SK-N-SH (cell line): ENCODE data around the gene CLK4. TPM values are rescaled to one million over a fixed set of nuclear protein-coding genes. Genes with fewer than 3 reads are reported as not detected.

ENCODE experiments used
- CTCF ChIA-PET: fragments of 300-600, 350-600 bp; formaldehyde crosslinking; extraction: SDS; loops from one replicate; lab custom pipeline; 2021; lab: Yijun Ruan, JAX
- POLR2A ChIA-PET: fragments of 350-600 bp; sonication (Branson Sonifier 250); formaldehyde crosslinking; extraction: SDS; loops from one replicate; lab custom pipeline; 2020; ENCODE audit warnings: antibody characterized with exemption, inconsistent platforms; lab: Yijun Ruan, JAX
- DNase-seq: peaks from one replicate; pipeline ENCODE4 v3.0.0; 2012
- H2AFZ ChIP-seq: fragments of 200-600 bp; sonication (generic); 2 replicates; pipeline ENCODE4 v1.8.1; 2016; ENCODE audit warnings: antibody characterized with exemption, mild to moderate bottlenecking, low read depth
- H3F3A ChIP-seq: fragments of 200-600 bp; sonication (generic); replicated peaks from 2 replicates; pipeline ENCODE3; 2016; ENCODE audit warnings: antibody characterized with exemption, mild to moderate bottlenecking; ENCODE audit not compliant: insufficient read depth
- H3K27ac ChIP-seq, 2 experiments: fragments of 200-500 bp in 1 of 2; fragments of 200-600 bp in 1 of 2; sonication (Bioruptor generic) in 1 of 2; sonication (generic), shearing (Covaris generic) in 1 of 2; 2 replicates each; pipeline versions ENCODE4 v1.5.1 to v1.6.1; 2014 to 2016; ENCODE audit warnings: low read depth in 2 of 2, inconsistent platforms in 1 of 2, low read length in 1 of 2, mild to moderate bottlenecking in 1 of 2, mixed read lengths in 1 of 2
- H3K27me3 ChIP-seq: fragments of 200-600 bp; sonication (generic), shearing (Covaris generic); 2 replicates; pipeline ENCODE4 v1.6.1; 2016; ENCODE audit warnings: mixed run types; ENCODE audit not compliant: insufficient read depth
- H3K36me3 ChIP-seq, 2 experiments: fragments of 200-500 bp in 1 of 2; fragments of 200-600 bp in 1 of 2; sonication (Bioruptor generic) in 1 of 2; sonication (generic) in 1 of 2; replicated peaks in 1 of 2; 2 replicates each; pipeline versions ENCODE3 to v1.5.1; 2014 to 2016; ENCODE audit warnings: low read length in 1 of 2, mild to moderate bottlenecking in 1 of 2; ENCODE audit not compliant: insufficient read depth in 2 of 2, control insufficient read depth in 1 of 2
- H3K4me1 ChIP-seq, 2 experiments: fragments of 200-500 bp in 1 of 2; fragments of 200-600 bp in 1 of 2; sonication (Bioruptor generic) in 1 of 2; sonication (generic), shearing (Covaris generic) in 1 of 2; 2 replicates each; pipeline versions ENCODE4 v1.5.1 to v1.6.1; 2014 to 2016; ENCODE audit warnings: low read depth in 1 of 2, low read length in 1 of 2, mixed run types in 1 of 2; ENCODE audit not compliant: insufficient read depth in 2 of 2, control insufficient read depth in 1 of 2
- H3K4me2 ChIP-seq: fragments of 200-600 bp; sonication (generic), shearing (Covaris generic); 2 replicates; pipeline ENCODE4 v1.6.1; 2017; ENCODE audit warnings: mixed run types
- H3K4me3 ChIP-seq, 2 experiments: fragments of 200-500 bp in 1 of 2; fragments of 200-600 bp in 1 of 2; sonication (Bioruptor generic) in 1 of 2; sonication (generic), shearing (Covaris generic) in 1 of 2; 2 replicates each; pipeline versions ENCODE4 v1.5.1 to v1.8.1; 2014 to 2016; ENCODE audit warnings: low read depth in 2 of 2, inconsistent platforms in 1 of 2, low read length in 1 of 2, mild to moderate bottlenecking in 1 of 2, mixed read lengths in 1 of 2, moderate library complexity in 1 of 2
- H3K79me2 ChIP-seq: fragments of 200-600 bp; sonication (generic); 2 replicates; pipeline ENCODE4 v1.8.1; 2017; ENCODE audit warnings: mild to moderate bottlenecking; ENCODE audit not compliant: insufficient read depth
- H3K9ac ChIP-seq: fragments of 200-600 bp; sonication (generic); 2 replicates; pipeline ENCODE4 v1.6.1; 2017; ENCODE audit warnings: mixed run types
- H3K9me2 ChIP-seq: fragments of 200-600 bp; sonication (generic); 2 replicates; pipeline ENCODE4 v1.6.1; 2017; ENCODE audit warnings: mixed run types
- H3K9me3 ChIP-seq: fragments of 200-600 bp; sonication (generic); 2 replicates; pipeline ENCODE4 v1.6.1; 2017; ENCODE audit warnings: mixed run types, mild to moderate bottlenecking, moderate library complexity
- H4K20me1 ChIP-seq: fragments of 200-600 bp; sonication (generic); 2 replicates; pipeline ENCODE4 v1.6.1; 2017; ENCODE audit warnings: mild to moderate bottlenecking, mixed run types; ENCODE audit not compliant: insufficient read depth
- CTCF ChIP-seq: fragments of 200-600 bp; sonication (generic); IDR thresholded peaks from 2 replicates; pipeline ENCODE4 v1.6.1; 2017; ENCODE audit warnings: antibody characterized with exemption, mild to moderate bottlenecking, moderate library complexity
- EP300 ChIP-seq, 2 experiments: IDR thresholded peaks; 2 replicates each; pipeline versions ENCODE4 v1.4.0 to v1.6.1; 2012; ENCODE audit warnings: borderline replicate concordance in 1 of 2, low read depth in 1 of 2, low read length in 1 of 2
- FOSL2 ChIP-seq: IDR thresholded peaks from 2 replicates; pipeline ENCODE4 v1.4.0; 2012; ENCODE audit warnings: low read depth, mild to moderate bottlenecking, moderate library complexity, borderline replicate concordance
- FOXM1 ChIP-seq: IDR thresholded peaks from 2 replicates; pipeline ENCODE4 v1.4.0; 2012; ENCODE audit warnings: low read depth, mild to moderate bottlenecking
- GATA2 ChIP-seq: sonication (generic); formaldehyde crosslinking; IDR thresholded peaks from 2 replicates; pipeline ENCODE4 v1.5.0; 2020; ENCODE audit warnings: mild to moderate bottlenecking, missing genetic modification reagents
- MAX ChIP-seq: IDR thresholded peaks from 2 replicates; pipeline ENCODE4 v1.4.0; 2012; ENCODE audit warnings: low read depth
- MEF2A ChIP-seq: IDR thresholded peaks from 2 replicates; pipeline ENCODE4 v1.4.0; 2012; ENCODE audit warnings: low read depth, borderline replicate concordance
- MXI1 ChIP-seq: IDR thresholded peaks from 2 replicates; pipeline ENCODE4 v1.6.1; 2012; ENCODE audit warnings: mild to moderate bottlenecking, low read depth, low read length, improper control_type of control experiment
- NFIC ChIP-seq: IDR thresholded peaks from 2 replicates; pipeline ENCODE4 v1.4.0; 2012; ENCODE audit warnings: borderline replicate concordance
- PBX3 ChIP-seq: IDR thresholded peaks from 2 replicates; pipeline ENCODE4; 2012
- POLR2AphosphoS5 ChIP-seq: IDR thresholded peaks from 2 replicates; pipeline ENCODE4 v1.6.1; 2012; ENCODE audit warnings: low read depth, low read length
- RCOR1 ChIP-seq: fragments of 150-350 bp; IDR thresholded peaks from 2 replicates; pipeline ENCODE4 v1.6.1; 2017; ENCODE audit warnings: antibody characterized with exemption, low read length
- REST ChIP-seq: IDR thresholded peaks from 2 replicates; pipeline ENCODE4 v1.6.1; 2012; ENCODE audit warnings: mild to moderate bottlenecking, low read depth, low read length, moderate library complexity
- SMC3 ChIP-seq: IDR thresholded peaks from 2 replicates; pipeline ENCODE4 v1.6.1; 2012; ENCODE audit warnings: low read depth, low read length, improper control_type of control experiment
- TCF12 ChIP-seq: IDR thresholded peaks from 2 replicates; pipeline ENCODE4 v1.4.0; 2012
- YY1 ChIP-seq: IDR thresholded peaks from 2 replicates; pipeline ENCODE4 v1.4.0; 2012; ENCODE audit warnings: low read depth, mild to moderate bottlenecking
- WGBS: methylation state at CpG from one replicate; pipeline ENCODE4 v1.1.6; 2017; ENCODE audit warnings: low lambda C conversion rate; 5-methylcytosine and 5-hydroxymethylcytosine counted together
- polyA plus RNA-seq, 3 experiments: library from polyadenylated mRNA; depleted of rRNA; stranded (reverse); fragments of >200 nt; gene quantifications; 2 replicates each; pipeline ENCODE4 v1.2.3, GENCODE V29; 2012

CLK4 gene
- polyA plus RNA-seq, 1 of the 3 experiments (the other 2 are of a cell fraction): 7.5 TPM

- POLR2A ChIA-PET: no interaction called here
- TF ChIP-seq MAX: no peak
- no peak for TF ChIP-seq YY1
- no peak for TF ChIP-seq REST
- TF ChIP-seq MXI1: no peak
- TF ChIP-seq POLR2AphosphoS5: no peak
- no peak for TF ChIP-seq NFIC
Measured at GRCh38 chr5:178632285-178632684, 5.4 kb upstream of the CLK4 start.

GRCh38 chr5:178630951-178631350 is 4.1 kb upstream of the CLK4 start:
- ChIA-PET CTCF (no interaction called here), POLR2A (no interaction called here)
- TF ChIP-seq CTCF (no peak), YY1 (no peak), NFIC (no peak), REST (no peak), PBX3 (no peak), MEF2A (no peak), MAX (no peak), SMC3 (no peak), GATA2 (CRISPR knock-in tag) (no peak), EP300 (IDR thresholded peaks at IDR 0.05; ENCODE audit: borderline replicate concordance in 1 of 2, low read depth in 1 of 2, low read length in 1 of 2) (no peak), FOXM1 (no peak), TCF12 (no peak), RCOR1 (no peak), FOSL2 (no peak)

More at GRCh38 chr5:178632285-178632684, 5.4 kb upstream of the CLK4 start:
- H3K9me2 ChIP-seq: no peaks in the 10 kb centered on the region
- H2AFZ ChIP-seq: no peak overlapping the region
- H3K4me2 ChIP-seq: no peak overlapping the region
- H3K9me3 ChIP-seq: no peaks in the 10 kb centered on the region
- no peaks in the 10 kb centered on the region for H3K36me3 ChIP-seq
- WGBS: 10% methylated on average over 4 of the region's 4 CpGs
- no peaks in the 10 kb centered on the region for H4K20me1 ChIP-seq
- no peaks in the 10 kb centered on the region for H3K79me2 ChIP-seq
- CTCF ChIA-PET: no interaction called here
- no peak overlapping the region for H3K4me3 ChIP-seq
- H3K9ac ChIP-seq: no peak overlapping the region
- no peaks in the 10 kb centered on the region; a peak in 1 of 4 replicates for H3K4me1 ChIP-seq
- H3F3A ChIP-seq: no peaks in the 10 kb centered on the region
- no peak for DNase-seq
- H3K27me3 ChIP-seq: no peaks in the 10 kb centered on the region
- H3K27ac ChIP-seq: no peak overlapping the region

More at GRCh38 chr5:178630951-178631350, 4.1 kb upstream of the CLK4 start:
- DNase-seq: no peak
- Histone ChIP-seq H3K9me3 (no peaks in the 10 kb centered on the region), H3K36me3 (no peaks in the 10 kb centered on the region), H3K27ac (no peak overlapping the region), H4K20me1 (0 out of 2 replicates have a peak, but pooled peaks cover 3% of the 10 kb centered on the region), H2AFZ (no peak overlapping the region), H3K9me2 (no peaks in the 10 kb centered on the region), H3K4me3 (no peak overlapping the region), H3K79me2 (peaks cover 7% of the 10 kb centered on the region), H3F3A (peaks cover 4% of the 10 kb centered on the region), H3K9ac (no peak overlapping the region), H3K4me2 (no peak overlapping the region), H3K27me3 (no peaks in the 10 kb centered on the region), H3K4me1 (no peaks in the 10 kb centered on the region; a peak in 1 of 4 replicates)
- WGBS: 38% methylated on average over 2 of the region's 2 CpGs
